HG02973 (cell line): ENCODE measurements around the gene ALAS2.
A peak's percentile ranks its signal among the peaks of the same experiment; 100 is the strongest.
"Not testable (repeated sequence)": the region's sequence is repeated elsewhere in the genome, so short reads cannot be mapped to it uniquely, and the experiment has no call there.

Experiments
- ATAC-seq: cut with Tn5 transposase; IDR thresholded peaks from one replicate; pipeline ENCODE4 v1.9.1; 2021; ENCODE audit warnings: moderate library complexity; ENCODE audit not compliant: unreplicated experiment

ALAS2 gene

GRCh38 chrX:55006827-55007621 is 23.8 kb downstream of the ALAS2 start:
- ATAC-seq: no peak

DNA sequence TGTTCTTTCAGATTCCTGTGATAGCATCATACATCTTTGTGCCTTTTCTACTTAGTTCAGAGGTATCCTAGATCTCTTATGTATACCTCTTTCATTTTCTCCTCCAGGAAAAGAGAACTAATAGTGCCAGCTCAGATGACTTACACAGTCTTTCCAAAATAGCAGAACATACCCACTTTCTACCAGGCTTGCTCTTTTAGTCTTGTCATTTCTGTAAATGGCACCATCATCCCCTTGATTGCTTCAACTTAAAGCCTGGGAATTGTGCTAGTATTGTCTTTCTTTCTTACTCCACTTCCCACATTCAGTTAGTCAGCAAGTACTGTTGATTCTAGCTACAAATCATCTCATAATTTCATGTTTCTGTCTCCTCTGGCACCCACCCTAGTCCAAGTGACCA is 25.5 kb downstream of the ALAS2 start:
- ATAC-seq: no peak

GRCh38 chrX:55004231-55004630 is 26.5 kb downstream of the ALAS2 start:
- no peak for ATAC-seq

GRCh38 chrX:54999717-55000598 is 30.8 kb downstream of the ALAS2 start, which contains the start of gene APEX2:
Gene APEX2, plus strand, starts transcription at chrX:55000363. Its CDS starts 60 bp downstream, at chrX:55000423.
- peak; percentile 94 for ATAC-seq

DNA sequence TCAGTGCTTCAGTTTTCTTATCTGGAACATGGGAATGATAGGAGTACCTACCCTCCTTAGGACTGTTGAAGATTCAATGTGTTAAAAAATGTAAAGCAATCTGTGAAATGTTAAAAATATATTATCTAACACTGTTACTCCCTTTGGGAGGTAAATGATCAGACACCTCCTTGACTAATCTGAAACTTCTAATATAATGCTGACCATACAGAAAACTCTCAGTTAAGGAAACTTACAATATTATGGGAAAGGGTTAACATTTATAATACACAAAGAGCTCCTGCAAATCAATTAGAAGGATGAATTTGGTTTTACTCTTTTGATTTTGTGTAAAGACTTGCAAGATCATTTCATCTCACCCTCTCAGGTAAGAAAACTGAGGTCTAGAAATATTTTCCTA is 35.2 kb downstream of the ALAS2 start:
- no peak for ATAC-seq

- no peak for ATAC-seq
These were observed 36.0 kb downstream of the ALAS2 start for GRCh38 chrX:54994668-54995351.

DNA sequence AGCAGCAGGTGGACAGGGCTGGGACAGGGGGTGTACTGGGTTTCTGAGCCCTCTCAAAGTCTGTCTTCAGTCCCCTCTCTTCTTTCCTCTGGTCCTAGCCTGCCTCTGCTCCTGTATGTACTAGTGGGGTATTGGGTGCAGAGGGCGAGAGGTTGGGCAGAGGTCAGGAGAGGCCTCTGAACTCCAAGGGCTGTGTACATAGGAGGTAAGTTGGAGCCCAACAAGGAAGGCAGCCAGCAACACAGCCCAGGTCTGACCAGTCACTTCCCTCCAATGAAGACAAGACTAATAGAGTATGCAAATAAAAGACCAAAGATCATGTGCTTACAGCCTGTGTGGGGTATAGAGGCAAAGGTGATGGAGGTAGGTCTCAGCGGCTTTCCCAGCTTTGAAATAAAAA is 36.7 kb downstream of the ALAS2 start, which contains the start of gene PFKFB1:
Gene PFKFB1 (minus strand): TSS at position 90 of the 400 bp plus-strand sequence. CDS start 181 bp downstream, outside the sequence.
- ATAC-seq: no peak

DNA sequence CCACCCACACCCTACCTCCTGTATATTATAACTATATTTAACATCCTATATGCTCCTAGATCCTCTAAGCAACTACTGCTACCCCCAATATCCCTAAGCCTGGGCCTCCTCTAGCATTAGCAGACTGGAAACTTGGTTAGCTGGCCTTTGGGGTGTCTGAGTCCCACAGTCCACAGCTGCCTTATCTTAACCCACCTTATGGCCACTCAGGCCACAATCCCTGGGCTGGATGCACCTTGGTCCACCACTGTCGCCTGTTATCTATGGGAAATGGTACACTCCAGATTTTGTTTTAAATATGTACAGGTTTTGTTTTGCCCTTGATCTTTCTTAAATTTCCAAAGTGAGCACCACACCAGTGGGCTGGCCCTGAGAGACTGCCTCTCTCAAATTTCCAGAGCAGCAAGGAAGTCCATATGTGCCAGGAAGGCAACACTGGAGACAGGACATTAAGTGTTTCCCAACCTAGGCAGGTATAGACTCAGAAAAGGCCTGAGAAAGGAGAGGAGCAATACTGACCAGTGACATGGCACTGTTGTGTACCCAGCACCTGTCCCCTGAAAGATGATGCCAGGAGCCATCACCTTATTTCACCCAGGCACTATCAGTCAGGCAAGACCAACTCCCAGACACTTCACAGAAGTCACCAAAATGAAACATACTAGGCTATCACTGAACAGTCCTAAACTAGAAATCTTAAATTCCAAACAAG is 37.7 kb downstream of the ALAS2 start:
- ATAC-seq: no peak

DNA sequence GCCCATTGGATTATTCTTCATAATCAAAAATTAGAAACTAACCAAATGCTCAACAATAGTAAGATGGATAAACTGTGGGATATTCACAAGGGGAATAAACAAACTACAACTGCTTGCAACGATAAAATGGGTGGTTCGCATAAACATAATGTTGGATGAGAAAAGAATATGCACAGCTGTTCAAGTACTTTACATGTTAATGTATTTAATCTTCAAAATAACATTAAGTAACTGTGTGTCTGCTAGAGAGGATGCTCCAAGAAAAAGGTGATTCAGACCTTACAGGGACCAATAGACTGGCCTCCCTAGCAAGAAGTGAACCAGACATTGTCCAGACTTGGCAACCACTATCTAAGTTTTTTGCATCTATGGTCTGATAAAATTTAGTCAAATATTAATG is 39.1 kb downstream of the ALAS2 start:
- no peak for ATAC-seq

DNA sequence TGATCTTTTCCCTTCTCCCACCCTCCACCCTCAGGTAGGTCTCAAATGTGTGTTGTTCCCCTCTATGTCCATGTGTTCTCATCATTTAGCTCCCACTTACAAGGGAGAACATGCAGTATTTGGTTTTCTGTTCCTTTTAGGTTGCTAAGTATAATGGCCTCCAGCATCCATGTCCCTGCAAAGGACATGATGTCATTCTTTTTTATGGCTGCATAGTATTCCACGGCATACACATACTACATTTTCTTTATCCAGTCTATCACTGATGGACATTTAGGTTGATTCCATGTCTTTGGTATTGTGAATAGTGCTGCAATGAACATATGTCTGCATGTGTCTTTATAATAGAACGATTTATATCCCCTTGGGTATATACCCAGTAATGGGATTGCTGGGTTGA is 47.5 kb downstream of the ALAS2 start:
- ATAC-seq: not testable (repeated sequence)

- no peak for ATAC-seq
These were observed 50.4 kb downstream of the ALAS2 start for GRCh38 chrX:54980334-54980733.

DNA sequence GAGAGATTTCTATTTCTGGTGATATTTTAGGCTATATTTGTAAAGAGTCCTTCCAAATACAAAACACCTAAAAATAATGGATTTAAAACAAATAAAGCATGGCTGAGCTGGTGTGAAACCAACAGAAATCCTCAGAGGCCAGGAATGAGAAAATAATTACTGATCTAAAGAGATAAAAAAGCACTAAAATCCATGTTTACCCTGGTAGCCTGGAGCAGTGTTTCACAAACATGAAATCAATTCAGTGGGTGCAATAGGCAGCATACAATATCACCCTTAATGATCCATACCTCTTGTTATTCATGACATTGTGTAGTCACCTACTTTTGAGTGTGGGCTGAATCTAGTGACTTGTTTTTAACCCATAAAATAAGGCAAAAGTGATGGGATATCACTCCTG is 51.3 kb downstream of the ALAS2 start:
- ATAC-seq: no peak

GRCh38 chrX:54978448-54978847 is 52.3 kb downstream of the ALAS2 start:
- no peak for ATAC-seq

DNA sequence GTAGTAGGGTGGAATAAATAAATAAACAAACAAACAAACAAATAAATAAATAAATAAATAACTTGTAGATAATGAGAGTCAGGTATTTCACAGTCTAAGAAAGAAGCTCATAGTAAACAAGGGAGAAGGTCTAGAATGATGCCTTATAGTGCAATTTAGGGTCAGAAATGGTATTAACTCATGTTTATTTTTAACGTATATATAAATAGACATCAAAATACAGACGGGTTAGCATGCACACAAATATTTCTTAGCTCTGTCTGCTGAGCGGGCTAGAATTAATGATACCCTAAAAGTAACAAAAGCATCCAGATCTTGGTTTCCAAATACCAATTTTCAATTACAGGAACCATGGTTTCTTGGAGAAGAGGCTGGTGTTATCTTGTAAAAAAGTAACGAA is 53.4 kb downstream of the ALAS2 start:
- no peak for ATAC-seq

- no peak for ATAC-seq
These were observed 65.8 kb downstream of the ALAS2 start for GRCh38 chrX:54964766-54965497.

DNA sequence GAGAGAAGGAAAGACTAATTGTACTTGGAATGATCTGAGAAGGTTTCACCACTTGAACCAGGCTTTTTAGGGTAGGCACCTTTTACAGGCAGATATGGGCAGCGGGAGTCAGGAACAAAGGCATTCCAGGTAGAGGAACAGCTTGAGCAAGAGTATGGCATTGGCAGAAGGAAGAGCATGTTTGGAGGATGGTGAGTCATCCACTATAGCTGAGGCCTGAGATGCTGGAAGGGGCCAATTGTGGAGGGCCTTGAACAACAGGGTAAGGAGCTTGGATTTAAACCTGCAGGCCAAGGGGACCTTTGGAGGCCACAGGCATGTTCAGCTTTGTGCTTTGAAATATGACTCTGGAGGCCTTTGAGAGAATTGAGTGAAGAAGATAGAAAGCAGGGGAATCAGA is 69.0 kb downstream of the ALAS2 start:
- no peak for ATAC-seq
